ENCODE measurements around the gene ZNF19. TPM values are rescaled to one million over a fixed set of nuclear protein-coding genes. Genes with fewer than 3 reads are reported as not detected.

The ZNF19 gene
- total and polyA plus RNA-seq, 2 of the 8 experiments (the other 6 are each of a cell fraction or from before 2014, with no cell fraction given), result 1.5 to 3.5 TPM

DNA sequence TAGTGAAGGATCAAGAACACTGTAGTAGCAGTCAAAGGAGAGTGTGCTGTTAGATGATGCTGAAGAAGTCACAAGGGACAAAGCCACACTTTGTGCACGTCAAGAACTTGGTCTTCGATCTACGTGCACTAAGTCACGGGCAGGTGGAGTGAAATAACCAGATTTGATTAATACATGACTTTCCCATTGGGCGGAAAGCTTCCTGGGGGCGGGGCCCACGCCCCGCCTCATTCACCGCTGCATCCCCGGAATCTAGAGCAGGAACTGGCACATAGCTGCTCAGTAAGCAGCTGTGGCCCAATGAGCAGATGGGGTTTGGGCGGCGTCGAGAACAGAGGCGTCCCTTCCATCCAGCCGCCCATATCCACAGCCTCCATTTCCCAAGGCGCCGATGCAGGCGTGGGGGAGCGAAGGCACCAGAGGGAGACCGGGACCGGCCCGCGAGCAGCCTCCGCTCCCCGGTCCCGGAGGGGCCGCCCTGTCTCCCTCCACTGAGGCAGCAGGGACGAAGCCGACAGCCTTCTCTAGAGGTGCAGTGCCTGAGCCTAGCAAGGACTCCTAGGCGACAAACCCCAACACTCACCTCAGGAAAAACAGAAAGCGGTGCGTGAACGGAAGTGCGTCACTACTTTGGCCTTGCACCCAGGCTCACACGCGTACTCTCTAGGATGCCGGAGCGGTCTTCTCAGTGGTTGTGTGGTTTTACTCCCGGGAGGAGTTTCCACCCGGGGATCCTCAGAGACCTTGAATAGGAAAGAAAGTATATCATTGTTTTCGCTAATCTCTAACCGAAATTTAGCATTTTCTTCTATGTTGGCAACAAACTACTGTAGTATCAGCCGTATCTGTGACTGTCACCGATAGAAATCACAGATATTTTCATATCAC is 4.9 kb downstream of the ZNF19 start (continued):
- peak; percentile 92 for TF ChIP-seq TAF1 (IDR thresholded peaks at IDR 0.05; ENCODE audit: low read depth, low read length)
- TF ChIP-seq CEBPB (IDR thresholded peaks at IDR 0.05; ENCODE audit: low read depth, low read length), result no peak
- TF ChIP-seq TAF7 (optimal IDR thresholded peaks at IDR 0.05; ENCODE audit: borderline replicate concordance, low read depth, low read length), result peak; percentile 81
- TF ChIP-seq, protein P1, sequence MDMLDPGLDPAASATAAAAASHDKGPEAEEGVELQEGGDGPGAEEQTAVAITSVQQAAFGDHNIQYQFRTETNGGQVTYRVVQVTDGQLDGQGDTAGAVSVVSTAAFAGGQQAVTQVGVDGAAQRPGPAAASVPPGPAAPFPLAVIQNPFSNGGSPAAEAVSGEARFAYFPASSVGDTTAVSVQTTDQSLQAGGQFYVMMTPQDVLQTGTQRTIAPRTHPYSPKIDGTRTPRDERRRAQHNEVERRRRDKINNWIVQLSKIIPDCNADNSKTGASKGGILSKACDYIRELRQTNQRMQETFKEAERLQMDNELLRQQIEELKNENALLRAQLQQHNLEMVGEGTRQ (IDR thresholded peaks at IDR 0.05; ENCODE audit: low read length), result no peak
- peak; percentile 77 to 97 for TF ChIP-seq POLR2A (IDR thresholded peaks at IDR 0.05; ENCODE audit: control extremely low read depth in 1 of 2, low read depth in 2 of 2, low read length in 2 of 2)
- TF ChIP-seq ZNF274 (IDR thresholded peaks at IDR 0.05; ENCODE audit: borderline replicate concordance, extremely low read depth, low read length), result no peak
- TF ChIP-seq ASH2L (IDR thresholded peaks at IDR 0.05; ENCODE audit: low read length), result peak; percentile 87
- TF ChIP-seq, protein P2, sequence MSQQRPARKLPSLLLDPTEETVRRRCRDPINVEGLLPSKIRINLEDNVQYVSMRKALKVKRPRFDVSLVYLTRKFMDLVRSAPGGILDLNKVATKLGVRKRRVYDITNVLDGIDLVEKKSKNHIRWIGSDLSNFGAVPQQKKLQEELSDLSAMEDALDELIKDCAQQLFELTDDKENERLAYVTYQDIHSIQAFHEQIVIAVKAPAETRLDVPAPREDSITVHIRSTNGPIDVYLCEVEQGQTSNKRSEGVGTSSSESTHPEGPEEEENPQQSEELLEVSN (IDR thresholded peaks at IDR 0.05), result peak; percentile 59; the same call in 1 of the 2 replicates
- no peak for TF ChIP-seq TCF12 (IDR thresholded peaks at IDR 0.05; ENCODE audit: low read depth, low read length)
- peak; percentile 79 for TF ChIP-seq BACH1 (IDR thresholded peaks at IDR 0.05; ENCODE audit: low read length)
- no peak for TF ChIP-seq RXRA (IDR thresholded peaks at IDR 0.05; ENCODE audit: insufficient read depth, low read depth, low read length)
- no peak for TF ChIP-seq POU5F1 (IDR thresholded peaks at IDR 0.05; ENCODE audit: low read depth, low read length)
- TF ChIP-seq POLR2AphosphoS5 (IDR thresholded peaks at IDR 0.05; ENCODE audit: low read depth, low read length), result peak; percentile 96
- TF ChIP-seq RBBP5 (IDR thresholded peaks at IDR 0.05; ENCODE audit: borderline replicate concordance, low read depth, low read length), result no peak; the same call in 1 of the 2 replicates
- TF ChIP-seq FOSL1 (IDR thresholded peaks at IDR 0.05; ENCODE audit: insufficient read depth, low read depth, low read length), result no peak
- peak; percentile 13; the same call in 1 of the 2 replicates for TF ChIP-seq SP1 (IDR thresholded peaks at IDR 0.05; ENCODE audit: low read depth, low read length)
- no peak for TF ChIP-seq NRF1 (IDR thresholded peaks at IDR 0.05; ENCODE audit: low read depth, low read length)
- TF ChIP-seq EZH2 (IDR thresholded peaks at IDR 0.05; ENCODE audit: low read depth, low read length, severe bottlenecking), result no peak
- no peak for TF ChIP-seq HDAC6 (IDR thresholded peaks at IDR 0.05; ENCODE audit: low read depth, low read length)
- TF ChIP-seq SP4 (IDR thresholded peaks at IDR 0.05; ENCODE audit: low read length), result no peak
- TF ChIP-seq BRCA1 (IDR thresholded peaks at IDR 0.05; ENCODE audit: low read depth, low read length), result no peak
- TF ChIP-seq TEAD4 (IDR thresholded peaks at IDR 0.05; ENCODE audit: low read depth, low read length), result 0 out of 2 replicates have a peak, but pooled peaks have one; percentile 22
- no peak for TF ChIP-seq SAP30 (IDR thresholded peaks at IDR 0.05; ENCODE audit: insufficient read depth, insufficient replicate concordance, low read length)

Data from H1 (cell line).